HepG2 (cell line): ENCODE measurements around the gene SRPRA. TPM values are rescaled to one million over a fixed set of nuclear protein-coding genes. Genes with fewer than 3 reads are reported as not detected.

Experiments used
- ARNTL ChIP-seq: sonication (generic); formaldehyde crosslinking; IDR thresholded peaks from 2 replicates; pipeline ENCODE4 v1.4.0; 2020; ENCODE audit warnings: mild to moderate bottlenecking, missing genetic modification reagents
- ATF5 ChIP-seq: sonication (generic); formaldehyde crosslinking; IDR thresholded peaks from 2 replicates; pipeline ENCODE4 v1.4.0; 2020; ENCODE audit warnings: mild to moderate bottlenecking, low read depth, missing genetic modification reagents
- DPF2 ChIP-seq: sonication (generic); formaldehyde crosslinking; IDR thresholded peaks from 2 replicates; pipeline ENCODE4 v1.4.0; 2020; ENCODE audit warnings: mild to moderate bottlenecking, low read depth, missing genetic modification reagents, borderline replicate concordance
- IKZF4 ChIP-seq: sonication (generic); formaldehyde crosslinking; IDR thresholded peaks from 2 replicates; pipeline ENCODE4 v1.5.1; 2020; ENCODE audit warnings: borderline replicate concordance, mild to moderate bottlenecking, low read depth, missing genetic modification reagents; ENCODE audit errors: not compliant biosample characterization
- ISL2 ChIP-seq: sonication (generic); formaldehyde crosslinking; IDR thresholded peaks from 2 replicates; pipeline ENCODE4 v1.5.0; 2020; ENCODE audit warnings: missing genetic modification reagents
- ISX ChIP-seq: sonication (generic); formaldehyde crosslinking; conservative IDR thresholded peaks from 2 replicates; pipeline ENCODE4 v1.5.0; 2020; ENCODE audit warnings: missing genetic modification reagents
- ONECUT2 ChIP-seq: sonication (generic); formaldehyde crosslinking; IDR thresholded peaks from 2 replicates; pipeline ENCODE4 v1.4.0; 2020; ENCODE audit warnings: missing genetic modification reagents
- PCBP1 ChIP-seq: fragments of 200-400 bp; formaldehyde crosslinking; IDR thresholded peaks from 2 replicates; pipeline ENCODE4 v1.6.1; 2017; ENCODE audit warnings: mild to moderate bottlenecking, low read depth, low read length, borderline replicate concordance
- SAP130 ChIP-seq: IDR thresholded peaks from 2 replicates; pipeline ENCODE4 v1.6.1; 2016; ENCODE audit warnings: low read depth
- SNAPC2 ChIP-seq: sonication (generic); formaldehyde crosslinking; IDR thresholded peaks from 2 replicates; pipeline ENCODE4 v1.8.1; 2022; ENCODE audit warnings: mild to moderate bottlenecking, missing genetic modification reagents
- TBL1XR1 ChIP-seq: fragments of 150-350 bp; IDR thresholded peaks from 2 replicates; pipeline ENCODE4 v1.6.1; 2014; ENCODE audit warnings: borderline replicate concordance, low read length; ENCODE audit not compliant: partially characterized antibody
- TRIM22 ChIP-seq: fragments of 450-650 bp; IDR thresholded peaks from 2 replicates; pipeline ENCODE4 v1.6.1; 2017
- ZBTB43 ChIP-seq: sonication (generic); formaldehyde crosslinking; conservative IDR thresholded peaks from 2 replicates; pipeline ENCODE4 v1.4.0; 2020; ENCODE audit warnings: missing genetic modification reagents
- ZKSCAN8 ChIP-seq: IDR thresholded peaks from 2 replicates; pipeline ENCODE4 v1.6.1; 2016; ENCODE audit warnings: borderline replicate concordance, missing genetic modification reagents, missing compliant biosample characterization
- ZNF543 ChIP-seq: sonication (generic); formaldehyde crosslinking; IDR thresholded peaks from 2 replicates; pipeline ENCODE4 v1.4.0; 2020; ENCODE audit warnings: mild to moderate bottlenecking, missing genetic modification reagents
- polyA plus RNA-seq, 8 experiments: library from polyadenylated mRNA; depleted of rRNA in 3 of 8; stranded (reverse) in 7 of 8; unstranded in 1 of 8; fragments of >200 nt; fragmentation: Illumina TruSeq in 4 of 8; extraction: Trizol in 4 of 8; gene quantifications; 2 replicates each; pipeline versions ENCODE4 v1.2.1 to v1.2.3, GENCODE V29; 2011 to 2016; ENCODE audit warnings: low read depth in 4 of 8, missing spikeins in 1 of 8, mixed read lengths in 1 of 8; ENCODE audit not compliant: insufficient read depth in 1 of 8
- total RNA-seq, 5 experiments: library from RNA; depleted of rRNA; stranded (reverse); fragments of >200 nt; fragmentation: Illumina TruSeq; extraction: Trizol; gene quantifications; 2 replicates each; pipeline ENCODE4 v1.2.3, GENCODE V29; 2016; ENCODE audit warnings: low read depth in 1 of 5
- TF ChIP-seq, protein P1 (sequence below): sonication (generic); formaldehyde crosslinking; IDR thresholded peaks from 2 replicates; pipeline ENCODE4 v1.4.0; 2020; ENCODE audit warnings: missing genetic modification reagents, borderline replicate concordance
- TF ChIP-seq, protein P2 (sequence below): IDR thresholded peaks from 2 replicates; pipeline ENCODE4 v1.6.1; 2016
- TF ChIP-seq, protein P3 (sequence below): IDR thresholded peaks from 2 replicates; pipeline ENCODE4 v1.6.1; 2016; ENCODE audit warnings: mild to moderate bottlenecking

SRPRA gene
- total and polyA plus RNA-seq, 2 of the 13 experiments (the other 11 are each of a cell fraction or from before 2014, with no cell fraction given), result 27.7 to 64.6 TPM

- 0 out of 2 replicates have a peak, but pooled peaks have one; percentile 30 for TF ChIP-seq ISX (CRISPR knock-in tag)
- TF ChIP-seq ISL2, result peak; percentile 66; the same call in 1 of the 2 replicates
- TF ChIP-seq, protein P1, sequence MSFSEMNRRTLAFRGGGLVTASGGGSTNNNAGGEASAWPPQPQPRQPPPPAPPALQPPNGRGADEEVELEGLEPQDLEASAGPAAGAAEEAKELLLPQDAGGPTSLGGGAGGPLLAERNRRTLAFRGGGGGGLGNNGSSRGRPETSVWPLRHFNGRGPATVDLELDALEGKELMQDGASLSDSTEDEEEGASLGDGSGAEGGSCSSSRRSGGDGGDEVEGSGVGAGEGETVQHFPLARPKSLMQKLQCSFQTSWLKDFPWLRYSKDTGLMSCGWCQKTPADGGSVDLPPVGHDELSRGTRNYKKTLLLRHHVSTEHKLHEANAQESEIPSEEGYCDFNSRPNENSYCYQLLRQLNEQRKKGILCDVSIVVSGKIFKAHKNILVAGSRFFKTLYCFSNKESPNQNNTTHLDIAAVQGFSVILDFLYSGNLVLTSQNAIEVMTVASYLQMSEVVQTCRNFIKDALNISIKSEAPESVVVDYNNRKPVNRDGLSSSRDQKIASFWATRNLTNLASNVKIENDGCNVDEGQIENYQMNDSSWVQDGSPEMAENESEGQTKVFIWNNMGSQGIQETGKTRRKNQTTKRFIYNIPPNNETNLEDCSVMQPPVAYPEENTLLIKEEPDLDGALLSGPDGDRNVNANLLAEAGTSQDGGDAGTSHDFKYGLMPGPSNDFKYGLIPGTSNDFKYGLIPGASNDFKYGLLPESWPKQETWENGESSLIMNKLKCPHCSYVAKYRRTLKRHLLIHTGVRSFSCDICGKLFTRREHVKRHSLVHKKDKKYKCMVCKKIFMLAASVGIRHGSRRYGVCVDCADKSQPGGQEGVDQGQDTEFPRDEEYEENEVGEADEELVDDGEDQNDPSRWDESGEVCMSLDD, result peak; percentile 84; the same call in 1 of the 2 replicates
- TF ChIP-seq SAP130 (CRISPR knock-in tag), result peak; percentile 98
- TF ChIP-seq SNAPC2 (CRISPR knock-in tag), result 0 out of 2 replicates have a peak, but pooled peaks have one; percentile 6
- TF ChIP-seq ZBTB43 (CRISPR knock-in tag), result no peak
- TF ChIP-seq ATF5, result peak; percentile 76; the same call in 1 of the 2 replicates
- peak; percentile 91; the same call in 1 of the 2 replicates for TF ChIP-seq ZNF543 (CRISPR knock-in tag)
- TF ChIP-seq DPF2, result no peak
- TF ChIP-seq TBL1XR1, result no peak
- TF ChIP-seq, protein P2, sequence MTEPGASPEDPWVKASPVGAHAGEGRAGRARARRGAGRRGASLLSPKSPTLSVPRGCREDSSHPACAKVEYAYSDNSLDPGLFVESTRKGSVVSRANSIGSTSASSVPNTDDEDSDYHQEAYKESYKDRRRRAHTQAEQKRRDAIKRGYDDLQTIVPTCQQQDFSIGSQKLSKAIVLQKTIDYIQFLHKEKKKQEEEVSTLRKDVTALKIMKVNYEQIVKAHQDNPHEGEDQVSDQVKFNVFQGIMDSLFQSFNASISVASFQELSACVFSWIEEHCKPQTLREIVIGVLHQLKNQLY (CRISPR knock-in tag), result no peak
- TF ChIP-seq ZKSCAN8 (CRISPR knock-in tag), result no peak
- peak; percentile 51; the same call in 1 of the 2 replicates for TF ChIP-seq ARNTL (CRISPR knock-in tag)
- no peak for TF ChIP-seq ONECUT2
- TF ChIP-seq, protein P3, sequence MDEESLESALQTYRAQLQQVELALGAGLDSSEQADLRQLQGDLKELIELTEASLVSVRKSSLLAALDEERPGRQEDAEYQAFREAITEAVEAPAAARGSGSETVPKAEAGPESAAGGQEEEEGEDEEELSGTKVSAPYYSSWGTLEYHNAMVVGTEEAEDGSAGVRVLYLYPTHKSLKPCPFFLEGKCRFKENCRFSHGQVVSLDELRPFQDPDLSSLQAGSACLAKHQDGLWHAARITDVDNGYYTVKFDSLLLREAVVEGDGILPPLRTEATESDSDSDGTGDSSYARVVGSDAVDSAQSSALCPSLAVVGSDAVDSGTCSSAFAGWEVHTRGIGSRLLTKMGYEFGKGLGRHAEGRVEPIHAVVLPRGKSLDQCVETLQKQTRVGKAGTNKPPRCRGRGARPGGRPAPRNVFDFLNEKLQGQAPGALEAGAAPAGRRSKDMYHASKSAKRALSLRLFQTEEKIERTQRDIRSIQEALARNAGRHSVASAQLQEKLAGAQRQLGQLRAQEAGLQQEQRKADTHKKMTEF (CRISPR knock-in tag), result peak; percentile 87
- no peak for TF ChIP-seq IKZF4
- TF ChIP-seq TRIM22, result no peak
- peak; percentile 64; the same call in 1 of the 2 replicates for TF ChIP-seq PCBP1
Observed at GRCh38 chr11:126268708-126269579, at the start of gene SRPRA, which contains the start of gene FOXRED1 (continued).
